HEK293 (cell line): Measurements from ENCODE around the gene GLMP.

Experiments used
- CTCF ChIA-PET: fragments of 350-600 bp; formaldehyde crosslinking; extraction: SDS; loops from one replicate; lab custom pipeline; 2021; ENCODE audit warnings: antibody characterized with exemption; lab: Yijun Ruan, JAX
- POLR2A ChIA-PET: fragments of 300-600 bp; formaldehyde crosslinking; extraction: SDS; loops from one replicate; lab custom pipeline; 2020; ENCODE audit warnings: antibody characterized with exemption, inconsistent platforms; lab: Yijun Ruan, JAX
- H3K27ac ChIP-seq: fragments of 200-500 bp; sonication (Bioruptor generic); 2 replicates; pipeline ENCODE4 v1.5.1; 2014; ENCODE audit warnings: low read depth, low read length, control low read depth, inconsistent platforms; ENCODE audit errors: extremely low read depth
- H3K36me3 ChIP-seq, 2 experiments: fragments of 200-500 bp in 1 of 2; sonication (Bioruptor generic) in 1 of 2; 1 replicate in 1 of 2; 2 replicates in 1 of 2; pipeline ENCODE4 v1.5.1; 2014 to 2017; ENCODE audit warnings: inconsistent platforms in 2 of 2, low read length in 2 of 2; ENCODE audit not compliant: control insufficient read depth in 2 of 2, insufficient read depth in 1 of 2
- H3K4me1 ChIP-seq: fragments of 200-500 bp; sonication (Bioruptor generic); 2 replicates; pipeline ENCODE4 v1.5.1; 2014; ENCODE audit warnings: mild to moderate bottlenecking, low read length, inconsistent platforms; ENCODE audit not compliant: control insufficient read depth, insufficient read depth
- H3K4me3 ChIP-seq: 2 replicates; pipeline ENCODE4 v1.5.1; 2011; ENCODE audit warnings: low read depth, mild to moderate bottlenecking, control low read depth, low read length, moderate library complexity
- H3K9me3 ChIP-seq: fragments of 200-500 bp; sonication (Bioruptor generic); 2 replicates; pipeline ENCODE4 v1.5.1; 2014; ENCODE audit warnings: low read depth, low read length, inconsistent platforms; ENCODE audit not compliant: control insufficient read depth, insufficient read depth
- FEZF1 ChIP-seq: fragments of 450-650 bp; formaldehyde crosslinking; IDR thresholded peaks from 2 replicates; pipeline ENCODE4 v1.5.1; 2016; ENCODE audit warnings: missing biosample characterization, missing genetic modification characterization
- GLIS1 ChIP-seq: fragments of 450-650 bp; formaldehyde crosslinking; IDR thresholded peaks from 2 replicates; pipeline ENCODE4 v1.5.1; 2016; ENCODE audit warnings: missing biosample characterization, missing genetic modification characterization
- IKZF3 ChIP-seq: fragments of 450-650 bp; IDR thresholded peaks from 2 replicates; pipeline ENCODE4 v1.5.0; 2018; ENCODE audit warnings: missing biosample characterization, mild to moderate bottlenecking, missing genetic modification characterization, moderate library complexity
- KLF1 ChIP-seq: fragments of 450-650 bp; formaldehyde crosslinking; IDR thresholded peaks from 2 replicates; pipeline ENCODE4 v1.5.1; 2016; ENCODE audit warnings: missing biosample characterization, missing genetic modification characterization
- KLF16 ChIP-seq: fragments of 450-650 bp; formaldehyde crosslinking; IDR thresholded peaks from 2 replicates; pipeline ENCODE4 v1.5.1; 2017; ENCODE audit warnings: missing biosample characterization, missing genetic modification characterization
- KLF9 ChIP-seq: fragments of 450-650 bp; formaldehyde crosslinking; IDR thresholded peaks from 2 replicates; pipeline ENCODE4 v1.5.1; 2016; ENCODE audit warnings: missing biosample characterization, missing genetic modification characterization, low read depth
- SCRT2 ChIP-seq: fragments of 450-650 bp; formaldehyde crosslinking; IDR thresholded peaks from 2 replicates; pipeline ENCODE4 v1.5.1; 2016; ENCODE audit warnings: missing biosample characterization, missing genetic modification characterization
- ZBTB1 ChIP-seq: fragments of 450-650 bp; formaldehyde crosslinking; IDR thresholded peaks from 2 replicates; pipeline ENCODE4 v1.5.1; 2016; ENCODE audit warnings: missing biosample characterization, missing genetic modification characterization
- ZBTB17 ChIP-seq: fragments of 450-650 bp; formaldehyde crosslinking; IDR thresholded peaks from 2 replicates; pipeline ENCODE4 v1.5.1; 2016; ENCODE audit warnings: missing biosample characterization, missing genetic modification characterization
- ZBTB20 ChIP-seq: fragments of 450-650 bp; formaldehyde crosslinking; IDR thresholded peaks from 2 replicates; pipeline ENCODE4 v1.5.1; 2016; ENCODE audit warnings: missing biosample characterization, missing genetic modification characterization
- ZBTB48 ChIP-seq: fragments of 450-650 bp; formaldehyde crosslinking; IDR thresholded peaks from 2 replicates; pipeline ENCODE4 v1.5.1; 2016; ENCODE audit warnings: missing biosample characterization, missing genetic modification characterization
- ZFHX2 ChIP-seq: fragments of 450-650 bp; formaldehyde crosslinking; conservative IDR thresholded peaks from 2 replicates; pipeline ENCODE4 v1.5.1; 2016; ENCODE audit warnings: missing biosample characterization, missing genetic modification characterization
- ZNF133 ChIP-seq: fragments of 450-650 bp; formaldehyde crosslinking; IDR thresholded peaks from 2 replicates; pipeline ENCODE4 v1.5.1; 2016; ENCODE audit warnings: missing biosample characterization, missing genetic modification characterization
- ZNF146 ChIP-seq: fragments of 450-650 bp; formaldehyde crosslinking; IDR thresholded peaks from 2 replicates; pipeline ENCODE4 v1.5.1; 2016; ENCODE audit warnings: missing biosample characterization, missing genetic modification characterization
- ZNF2 ChIP-seq: fragments of 450-650 bp; formaldehyde crosslinking; IDR thresholded peaks from 2 replicates; pipeline ENCODE4 v1.5.1; 2016; ENCODE audit warnings: missing biosample characterization, missing genetic modification characterization
- ZNF324 ChIP-seq: fragments of 450-650 bp; formaldehyde crosslinking; IDR thresholded peaks from 2 replicates; pipeline ENCODE4 v1.5.1; 2016; ENCODE audit warnings: missing biosample characterization, missing genetic modification characterization
- ZNF843 ChIP-seq: fragments of 450-650 bp; formaldehyde crosslinking; IDR thresholded peaks from 2 replicates; pipeline ENCODE4 v1.5.1; 2016; ENCODE audit warnings: missing biosample characterization, missing genetic modification characterization
- ZSCAN23 ChIP-seq: fragments of 450-650 bp; formaldehyde crosslinking; IDR thresholded peaks from 2 replicates; pipeline ENCODE4 v1.5.1; 2016; ENCODE audit warnings: missing biosample characterization, missing genetic modification characterization
- ZSCAN30 ChIP-seq: fragments of 450-650 bp; IDR thresholded peaks from 2 replicates; pipeline ENCODE4 v1.5.1; 2018; ENCODE audit warnings: missing biosample characterization, mild to moderate bottlenecking, missing genetic modification characterization, moderate library complexity
- TF ChIP-seq, protein P1 (sequence below): fragments of 450-650 bp; formaldehyde crosslinking; optimal IDR thresholded peaks from 2 replicates; pipeline ENCODE3; 2016; ENCODE audit warnings: missing biosample characterization, mild to moderate bottlenecking, missing genetic modification characterization
- TF ChIP-seq, protein P2 (sequence below): fragments of 450-650 bp; formaldehyde crosslinking; IDR thresholded peaks from 2 replicates; pipeline ENCODE4 v1.5.1; 2017; ENCODE audit warnings: missing biosample characterization, missing genetic modification characterization
- TF ChIP-seq, protein P3 (sequence below): fragments of 450-650 bp; formaldehyde crosslinking; IDR thresholded peaks from 2 replicates; pipeline ENCODE4 v1.5.1; 2016; ENCODE audit warnings: missing biosample characterization, missing genetic modification characterization
- TF ChIP-seq, protein P4 (sequence below): fragments of 450-650 bp; formaldehyde crosslinking; IDR thresholded peaks from 2 replicates; pipeline ENCODE4 v1.5.1; 2016; ENCODE audit warnings: missing biosample characterization, missing genetic modification characterization
- TF ChIP-seq, protein P5 (sequence below): fragments of 450-650 bp; formaldehyde crosslinking; IDR thresholded peaks from 2 replicates; pipeline ENCODE4 v1.5.1; 2016; ENCODE audit warnings: missing biosample characterization, missing genetic modification characterization
- TF ChIP-seq, protein P6 (sequence below): fragments of 450-650 bp; formaldehyde crosslinking; IDR thresholded peaks from 2 replicates; pipeline ENCODE4 v1.5.1; 2016; ENCODE audit warnings: missing biosample characterization, missing genetic modification characterization
- TF ChIP-seq, protein P7 (sequence below): fragments of 450-650 bp; formaldehyde crosslinking; IDR thresholded peaks from 2 replicates; pipeline ENCODE4 v1.5.1; 2017; ENCODE audit warnings: missing biosample characterization, missing genetic modification characterization
- TF ChIP-seq, protein P8 (sequence below): fragments of 450-650 bp; formaldehyde crosslinking; IDR thresholded peaks from 2 replicates; pipeline ENCODE4 v1.5.1; 2016; ENCODE audit warnings: missing biosample characterization, missing genetic modification characterization

GLMP gene

DNA sequence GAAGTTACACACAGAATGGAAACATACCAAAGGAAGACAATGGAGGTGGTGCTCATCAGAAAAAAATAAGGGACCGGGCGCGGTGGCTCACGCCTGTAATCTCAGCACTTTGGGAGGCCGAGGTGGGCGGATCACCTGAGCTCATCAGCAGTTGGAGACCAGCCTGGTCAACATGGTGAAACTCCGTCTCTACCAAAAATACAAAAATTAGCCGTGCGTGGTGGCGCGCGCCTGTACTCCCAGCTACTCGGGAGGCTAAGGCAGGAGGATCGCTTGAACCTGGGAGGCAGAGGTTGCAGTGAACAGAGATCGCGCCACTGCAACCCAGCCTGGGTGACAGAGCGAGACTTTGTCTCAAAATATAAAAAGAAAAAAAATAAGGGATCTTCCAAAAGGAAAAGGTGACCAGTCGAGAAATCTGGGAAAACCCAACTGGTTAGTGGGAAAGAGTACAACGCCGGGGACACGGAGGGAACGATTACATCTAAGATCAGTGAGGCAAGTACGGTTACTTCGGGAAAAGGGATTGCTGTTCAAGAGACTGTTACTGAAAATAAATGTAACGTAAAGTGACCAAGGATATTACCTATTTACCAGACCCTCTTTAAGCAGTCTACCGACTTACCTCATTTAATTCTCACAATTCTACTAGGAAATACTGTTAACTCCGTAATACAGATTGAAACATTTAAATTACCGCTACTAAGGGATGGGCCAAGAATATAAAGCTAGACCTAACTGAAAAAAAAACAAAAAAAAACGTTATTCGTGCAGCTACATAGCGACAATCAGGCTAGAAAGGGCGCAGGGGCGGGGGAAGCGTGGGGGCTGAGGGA is 41.8 kb upstream of the GLMP start:
- POLR2A ChIA-PET = interaction anchor here (0.5 to 1.4 kb wide), 11 partner anchors 9 to 411 kb away, joined by 3 to 9 read pairs (median 4); partner anchors contain the start of genes SMG5 and TMEM79
- CTCF ChIA-PET = interaction anchor here (0.5 to 2.1 kb wide), 13 partner anchors 10 to 402 kb away, joined by 3 to 14 read pairs (median 4); no protein-coding TSS in a partner anchor
- TF ChIP-seq ZNF146 (0 out of 2 replicates have a peak, but pooled peaks have one; percentile 10), ZNF133 (no peak), ZBTB20 (tag by site-specific recombination) (no peak), IKZF3 (peak; percentile 58; the same call in 1 of the 2 replicates), ZNF2 (tag by site-specific recombination) (peak; percentile 56), ZNF324 (tag by site-specific recombination) (peak; percentile 34; the same call in 1 of the 2 replicates), ZSCAN30 (tag by site-specific recombination) (no peak), ZBTB17 (tag by site-specific recombination) (peak; percentile 65), ZNF843 (tag by site-specific recombination) (no peak), FEZF1 (no peak), SCRT2 (tag by site-specific recombination) (no peak), GLIS1 (tag by site-specific recombination) (peak; percentile 16; the same call in 1 of the 2 replicates), ZFHX2 (peak; percentile 54), ZSCAN23 (no peak), KLF16 (tag by site-specific recombination) (peak; percentile 84), KLF9 (0 out of 2 replicates have a peak, but pooled peaks have one; percentile 32), KLF1 (tag by site-specific recombination) (peak; percentile 31; the same call in 1 of the 2 replicates), ZBTB48 (tag by site-specific recombination) (peak; percentile 75; the same call in 1 of the 2 replicates), ZBTB1 (tag by site-specific recombination) (no peak)
- TF ChIP-seq, protein P1, sequence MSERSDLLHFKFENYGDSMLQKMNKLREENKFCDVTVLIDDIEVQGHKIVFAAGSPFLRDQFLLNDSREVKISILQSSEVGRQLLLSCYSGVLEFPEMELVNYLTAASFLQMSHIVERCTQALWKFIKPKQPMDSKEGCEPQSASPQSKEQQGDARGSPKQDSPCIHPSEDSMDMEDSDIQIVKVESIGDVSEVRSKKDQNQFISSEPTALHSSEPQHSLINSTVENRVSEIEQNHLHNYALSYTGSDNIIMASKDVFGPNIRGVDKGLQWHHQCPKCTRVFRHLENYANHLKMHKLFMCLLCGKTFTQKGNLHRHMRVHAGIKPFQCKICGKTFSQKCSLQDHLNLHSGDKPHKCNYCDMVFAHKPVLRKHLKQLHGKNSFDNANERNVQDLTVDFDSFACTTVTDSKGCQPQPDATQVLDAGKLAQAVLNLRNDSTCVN (tag by site-specific recombination) = no peak
- TF ChIP-seq, protein P2, sequence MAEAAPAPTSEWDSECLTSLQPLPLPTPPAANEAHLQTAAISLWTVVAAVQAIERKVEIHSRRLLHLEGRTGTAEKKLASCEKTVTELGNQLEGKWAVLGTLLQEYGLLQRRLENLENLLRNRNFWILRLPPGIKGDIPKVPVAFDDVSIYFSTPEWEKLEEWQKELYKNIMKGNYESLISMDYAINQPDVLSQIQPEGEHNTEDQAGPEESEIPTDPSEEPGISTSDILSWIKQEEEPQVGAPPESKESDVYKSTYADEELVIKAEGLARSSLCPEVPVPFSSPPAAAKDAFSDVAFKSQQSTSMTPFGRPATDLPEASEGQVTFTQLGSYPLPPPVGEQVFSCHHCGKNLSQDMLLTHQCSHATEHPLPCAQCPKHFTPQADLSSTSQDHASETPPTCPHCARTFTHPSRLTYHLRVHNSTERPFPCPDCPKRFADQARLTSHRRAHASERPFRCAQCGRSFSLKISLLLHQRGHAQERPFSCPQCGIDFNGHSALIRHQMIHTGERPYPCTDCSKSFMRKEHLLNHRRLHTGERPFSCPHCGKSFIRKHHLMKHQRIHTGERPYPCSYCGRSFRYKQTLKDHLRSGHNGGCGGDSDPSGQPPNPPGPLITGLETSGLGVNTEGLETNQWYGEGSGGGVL (tag by site-specific recombination) = no peak; the same call in 1 of the 2 replicates
- TF ChIP-seq, protein P3, sequence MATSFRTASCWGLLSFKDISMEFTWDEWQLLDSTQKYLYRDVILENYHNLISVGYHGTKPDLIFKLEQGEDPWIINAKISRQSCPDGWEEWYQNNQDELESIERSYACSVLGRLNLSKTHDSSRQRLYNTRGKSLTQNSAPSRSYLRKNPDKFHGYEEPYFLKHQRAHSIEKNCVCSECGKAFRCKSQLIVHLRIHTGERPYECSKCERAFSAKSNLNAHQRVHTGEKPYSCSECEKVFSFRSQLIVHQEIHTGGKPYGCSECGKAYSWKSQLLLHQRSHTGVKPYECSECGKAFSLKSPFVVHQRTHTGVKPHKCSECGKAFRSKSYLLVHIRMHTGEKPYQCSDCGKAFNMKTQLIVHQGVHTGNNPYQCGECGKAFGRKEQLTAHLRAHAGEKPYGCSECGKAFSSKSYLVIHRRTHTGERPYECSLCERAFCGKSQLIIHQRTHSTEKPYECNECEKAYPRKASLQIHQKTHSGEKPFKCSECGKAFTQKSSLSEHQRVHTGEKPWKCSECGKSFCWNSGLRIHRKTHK = no peak
- TF ChIP-seq, protein P4, sequence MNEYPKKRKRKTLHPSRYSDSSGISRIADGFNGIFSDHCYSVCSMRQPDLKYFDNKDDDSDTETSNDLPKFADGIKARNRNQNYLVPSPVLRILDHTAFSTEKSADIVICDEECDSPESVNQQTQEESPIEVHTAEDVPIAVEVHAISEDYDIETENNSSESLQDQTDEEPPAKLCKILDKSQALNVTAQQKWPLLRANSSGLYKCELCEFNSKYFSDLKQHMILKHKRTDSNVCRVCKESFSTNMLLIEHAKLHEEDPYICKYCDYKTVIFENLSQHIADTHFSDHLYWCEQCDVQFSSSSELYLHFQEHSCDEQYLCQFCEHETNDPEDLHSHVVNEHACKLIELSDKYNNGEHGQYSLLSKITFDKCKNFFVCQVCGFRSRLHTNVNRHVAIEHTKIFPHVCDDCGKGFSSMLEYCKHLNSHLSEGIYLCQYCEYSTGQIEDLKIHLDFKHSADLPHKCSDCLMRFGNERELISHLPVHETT (tag by site-specific recombination) = peak; percentile 70
- TF ChIP-seq, protein P5, sequence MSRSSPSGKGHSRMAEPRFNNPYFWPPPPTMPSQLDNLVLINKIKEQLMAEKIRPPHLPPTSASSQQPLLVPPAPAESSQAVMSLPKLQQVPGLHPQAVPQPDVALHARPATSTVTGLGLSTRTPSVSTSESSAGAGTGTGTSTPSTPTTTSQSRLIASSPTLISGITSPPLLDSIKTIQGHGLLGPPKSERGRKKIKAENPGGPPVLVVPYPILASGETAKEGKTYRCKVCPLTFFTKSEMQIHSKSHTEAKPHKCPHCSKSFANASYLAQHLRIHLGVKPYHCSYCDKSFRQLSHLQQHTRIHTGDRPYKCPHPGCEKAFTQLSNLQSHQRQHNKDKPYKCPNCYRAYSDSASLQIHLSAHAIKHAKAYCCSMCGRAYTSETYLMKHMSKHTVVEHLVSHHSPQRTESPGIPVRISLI (tag by site-specific recombination) = peak; percentile 90
- TF ChIP-seq, protein P6, sequence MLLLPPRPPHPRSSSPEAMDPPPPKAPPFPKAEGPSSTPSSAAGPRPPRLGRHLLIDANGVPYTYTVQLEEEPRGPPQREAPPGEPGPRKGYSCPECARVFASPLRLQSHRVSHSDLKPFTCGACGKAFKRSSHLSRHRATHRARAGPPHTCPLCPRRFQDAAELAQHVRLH = 0 out of 2 replicates have a peak, but pooled peaks have one; percentile 66
- TF ChIP-seq, protein P7, sequence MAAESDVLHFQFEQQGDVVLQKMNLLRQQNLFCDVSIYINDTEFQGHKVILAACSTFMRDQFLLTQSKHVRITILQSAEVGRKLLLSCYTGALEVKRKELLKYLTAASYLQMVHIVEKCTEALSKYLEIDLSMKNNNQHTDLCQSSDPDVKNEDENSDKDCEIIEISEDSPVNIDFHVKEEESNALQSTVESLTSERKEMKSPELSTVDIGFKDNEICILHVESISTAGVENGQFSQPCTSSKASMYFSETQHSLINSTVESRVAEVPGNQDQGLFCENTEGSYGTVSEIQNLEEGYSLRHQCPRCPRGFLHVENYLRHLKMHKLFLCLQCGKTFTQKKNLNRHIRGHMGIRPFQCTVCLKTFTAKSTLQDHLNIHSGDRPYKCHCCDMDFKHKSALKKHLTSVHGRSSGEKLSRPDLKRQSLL (tag by site-specific recombination) = no peak
- TF ChIP-seq, protein P8, sequence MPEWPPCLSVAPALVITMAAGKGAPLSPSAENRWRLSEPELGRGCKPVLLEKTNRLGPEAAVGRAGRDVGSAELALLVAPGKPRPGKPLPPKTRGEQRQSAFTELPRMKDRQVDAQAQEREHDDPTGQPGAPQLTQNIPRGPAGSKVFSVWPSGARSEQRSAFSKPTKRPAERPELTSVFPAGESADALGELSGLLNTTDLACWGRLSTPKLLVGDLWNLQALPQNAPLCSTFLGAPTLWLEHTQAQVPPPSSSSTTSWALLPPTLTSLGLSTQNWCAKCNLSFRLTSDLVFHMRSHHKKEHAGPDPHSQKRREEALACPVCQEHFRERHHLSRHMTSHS (tag by site-specific recombination) = no peak

More for the DNA sequence above, 41.8 kb upstream of the GLMP start:
- H3K4me3 ChIP-seq = peak overlapping the region; percentile 71
- H3K9me3 ChIP-seq = no peaks in the 10 kb centered on the region
- H3K36me3 ChIP-seq = peaks cover 32 to 44% of the 10 kb centered on the region in 2 experiments
- peak overlapping the region; percentile 65; the same call in 1 of the 2 replicates for H3K27ac ChIP-seq
- H3K4me1 ChIP-seq = peaks cover 5% of the 10 kb centered on the region; the same call in 1 of the 2 replicates
